HTR-8/SVneo (cell line): ENCODE results near the gene OSER1.

Source experiments
- DNase-seq: peaks from one replicate; pipeline ENCODE4 v3.0.0; 2011; ENCODE audit warnings: low spot score, mixed read lengths; ENCODE audit not compliant: insufficient read length
- FAIRE-seq: peaks from 2 replicates; lab custom pipeline; 2011; peaks lifted over from hg19 to GRCh38; lab: Jason Lieb, UNC

The OSER1 gene

DNA sequence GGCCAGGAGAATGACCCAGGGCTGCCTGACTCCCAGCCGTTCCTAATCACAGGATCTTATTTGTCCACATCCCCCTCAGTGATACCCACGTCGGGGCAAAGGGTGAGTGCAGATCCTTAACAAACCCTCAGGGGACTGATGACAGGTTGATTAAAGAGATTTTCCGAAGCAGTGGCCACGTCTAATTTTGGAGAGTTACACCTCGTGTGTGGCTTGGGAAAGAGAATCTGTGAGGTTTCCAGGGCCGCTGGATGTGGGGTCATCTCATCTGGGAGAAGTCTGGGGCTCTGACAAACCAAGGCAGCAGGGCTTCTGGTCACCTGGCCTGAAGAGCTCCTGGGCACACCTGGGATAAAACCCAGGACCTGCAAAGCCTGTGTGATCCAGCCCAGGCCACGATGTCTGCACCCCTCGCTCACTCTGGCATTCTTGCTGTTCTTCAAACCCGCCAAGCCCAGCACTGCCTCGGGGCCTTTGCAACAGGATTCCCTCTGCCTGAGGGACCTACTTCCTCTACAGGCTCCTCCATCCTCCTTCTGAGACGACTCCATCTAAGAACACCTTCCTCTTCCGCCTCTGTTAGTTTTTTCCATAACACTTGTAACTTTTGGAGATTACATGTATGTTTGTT lies 28.3 kb downstream of the OSER1 start:
- FAIRE-seq (no peak), DNase-seq (no peak)

DNA sequence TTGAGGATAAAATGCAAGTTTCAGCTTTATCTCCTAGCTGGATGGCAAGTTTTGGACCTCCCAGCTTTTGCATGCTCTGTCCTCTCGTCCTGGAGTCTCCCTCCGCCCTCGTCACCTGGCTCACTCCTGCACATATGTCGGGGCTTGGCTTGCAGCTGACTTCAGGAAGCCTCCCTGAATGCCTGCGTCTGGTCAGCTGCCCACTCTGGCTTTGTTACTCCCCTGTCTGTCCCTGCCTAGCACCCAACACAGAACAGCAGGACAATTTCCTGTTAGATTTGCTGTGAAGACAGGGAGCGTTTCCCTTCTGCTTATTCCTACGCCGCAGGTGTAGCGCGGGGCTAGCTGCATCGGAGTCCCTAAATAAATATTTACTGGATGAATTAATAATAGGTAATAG lies 29.0 kb downstream of the OSER1 start:
- DNase-seq (no peak), FAIRE-seq (no peak)

DNA sequence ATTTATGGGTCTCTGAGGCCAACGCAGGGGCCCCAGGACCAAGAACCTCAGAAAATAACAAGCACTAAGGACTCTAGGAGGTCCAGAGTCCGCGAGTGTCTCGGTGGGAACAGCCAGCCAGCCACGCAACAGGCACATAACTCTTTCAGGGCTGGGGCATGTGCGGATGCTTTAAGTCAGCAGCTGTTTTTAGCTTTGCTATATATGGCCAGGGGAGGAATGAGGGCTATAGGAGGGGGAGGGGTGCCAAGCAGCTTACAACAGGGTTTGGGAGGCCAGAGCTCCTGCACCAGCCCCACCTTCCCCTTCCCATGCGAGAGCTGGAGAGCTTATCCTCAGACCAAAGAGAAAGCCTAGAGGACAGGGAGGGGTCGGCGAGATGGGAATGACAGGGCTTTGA lies 29.8 kb downstream of the OSER1 start:
- FAIRE-seq (peak; percentile 23), DNase-seq (no peak)

DNA sequence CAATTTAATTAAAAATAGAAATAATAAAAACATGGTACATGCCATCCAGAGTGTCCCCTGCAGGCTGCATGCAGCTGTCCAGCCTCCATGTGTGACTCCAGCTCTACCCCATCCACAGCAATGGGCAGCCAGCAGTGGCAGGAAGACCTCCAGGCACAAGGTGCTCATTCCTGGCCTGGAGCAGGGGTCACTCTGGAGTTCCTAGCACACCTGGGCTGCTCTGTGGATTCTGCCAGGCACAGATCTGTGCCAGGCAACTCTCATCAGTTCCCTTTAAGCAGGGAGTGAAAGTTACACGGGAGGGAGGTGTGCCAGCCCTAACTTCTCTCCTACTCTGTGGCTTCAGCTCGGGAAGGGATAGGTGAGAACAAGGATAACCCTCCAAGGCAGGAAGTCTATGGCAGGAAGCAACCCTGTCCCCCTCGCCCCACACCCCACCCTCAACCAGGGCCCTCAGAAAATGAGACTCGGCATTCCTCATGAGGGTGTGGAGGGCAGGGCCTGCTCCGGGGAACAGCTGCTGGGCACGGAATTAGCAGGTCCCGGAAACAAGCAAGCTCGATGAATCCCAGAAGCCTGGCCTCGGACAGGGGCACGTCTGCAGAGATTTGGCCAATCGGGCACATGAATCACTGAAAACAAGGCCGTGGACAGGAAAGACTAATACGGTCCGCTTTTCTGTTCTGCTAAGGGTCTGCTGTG lies 33.6 kb downstream of the OSER1 start:
- FAIRE-seq, result peak; percentile 42
- no peak for DNase-seq

DNA sequence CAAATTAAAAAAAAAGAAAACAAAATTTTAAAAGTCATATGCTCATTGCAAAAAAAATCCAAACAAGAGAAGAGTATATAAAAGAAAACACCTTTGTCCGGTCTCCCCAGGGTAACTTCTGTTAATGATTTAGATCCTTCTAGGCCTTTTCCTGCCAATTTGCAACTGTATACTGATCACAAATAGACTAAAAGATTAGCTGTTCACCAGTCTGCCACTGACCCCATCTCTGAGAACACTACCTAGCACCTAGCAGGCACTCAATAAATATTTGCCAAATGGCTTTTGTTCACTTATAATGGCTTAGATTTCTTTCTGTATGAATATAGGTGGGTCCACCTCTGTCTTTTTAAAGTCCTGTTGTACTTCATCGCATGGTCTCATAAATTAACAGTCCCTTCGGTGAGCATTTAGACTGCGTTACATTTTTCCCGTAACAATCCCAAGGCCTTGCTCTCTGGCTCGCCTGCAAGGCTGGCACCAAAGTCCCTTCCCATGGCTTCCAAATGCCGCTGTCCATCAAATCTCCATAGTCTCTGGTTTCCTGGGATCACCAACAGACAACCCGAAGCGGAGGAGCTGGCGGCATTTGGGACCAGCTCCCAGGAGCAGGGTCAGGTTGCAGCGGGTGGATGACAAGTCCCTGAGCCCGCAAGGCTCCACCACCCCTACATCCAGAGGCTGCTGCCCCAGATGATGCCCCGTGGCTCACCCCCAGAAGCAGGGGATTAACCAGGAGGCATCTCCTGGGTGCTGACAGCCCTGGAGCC lies 35.4 kb downstream of the OSER1 start:
- FAIRE-seq, result no peak

DNA sequence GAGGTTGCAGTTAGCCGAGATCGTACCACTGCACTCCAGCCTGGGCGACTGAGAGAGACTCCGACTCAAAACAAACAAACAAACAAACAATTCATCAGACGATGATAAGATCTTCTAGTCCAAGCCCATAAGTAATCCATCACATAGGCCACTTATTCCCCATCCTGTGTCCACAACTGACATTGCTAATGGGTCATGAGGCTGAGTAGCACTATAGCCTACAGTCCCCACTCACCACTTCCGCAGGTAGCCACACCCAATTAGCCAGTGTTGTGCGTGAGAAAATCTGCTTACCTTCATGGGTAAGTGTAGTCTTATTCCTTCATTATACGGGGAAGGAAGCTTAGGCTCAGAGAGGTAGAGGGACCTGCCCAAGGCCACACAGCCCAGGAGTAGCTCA lies 36.7 kb downstream of the OSER1 start:
- FAIRE-seq (peak; percentile 54), DNase-seq (no peak)

More for the DNA sequence above, 35.4 kb downstream of the OSER1 start:
- no peak for DNase-seq

DNA sequence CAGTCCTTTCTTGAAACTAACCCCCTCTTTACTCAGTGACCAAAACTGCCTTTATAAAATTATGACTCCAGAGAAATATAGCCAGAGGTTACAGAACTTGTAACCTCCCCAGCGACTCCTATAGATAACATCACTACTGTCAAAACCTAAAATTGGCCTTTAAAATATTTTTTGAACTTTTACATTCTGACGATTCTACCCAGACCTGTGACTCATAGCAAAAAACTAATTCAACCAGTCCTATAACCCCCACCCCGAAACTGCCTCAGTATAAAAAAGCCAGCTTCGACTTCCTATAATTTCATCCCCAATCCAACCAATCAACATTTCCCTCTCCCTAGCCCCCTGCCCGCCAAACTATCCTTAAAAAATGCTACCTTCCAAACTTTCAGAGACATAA lies 37.5 kb downstream of the OSER1 start:
- DNase-seq (no peak), FAIRE-seq (no peak)

DNA sequence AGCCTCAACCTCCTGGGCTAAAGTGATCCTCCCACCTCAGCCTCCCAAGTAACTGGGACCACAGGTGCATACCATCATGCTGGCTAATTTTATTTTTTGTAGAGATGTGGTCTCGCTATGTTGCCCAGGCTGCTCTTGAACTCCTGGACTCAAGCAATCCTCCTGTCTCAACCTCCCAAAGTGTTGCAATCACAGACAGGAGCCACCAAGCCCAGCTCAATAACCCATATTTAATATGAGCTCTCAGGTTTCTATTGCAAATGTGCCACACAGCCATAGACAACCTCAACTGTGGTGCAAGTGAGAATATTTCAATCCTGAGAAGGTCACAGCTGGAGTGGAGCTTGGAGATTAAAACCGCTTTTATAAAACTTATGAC lies 38.0 kb downstream of the OSER1 start:
- DNase-seq (no peak), FAIRE-seq (no peak)

DNA sequence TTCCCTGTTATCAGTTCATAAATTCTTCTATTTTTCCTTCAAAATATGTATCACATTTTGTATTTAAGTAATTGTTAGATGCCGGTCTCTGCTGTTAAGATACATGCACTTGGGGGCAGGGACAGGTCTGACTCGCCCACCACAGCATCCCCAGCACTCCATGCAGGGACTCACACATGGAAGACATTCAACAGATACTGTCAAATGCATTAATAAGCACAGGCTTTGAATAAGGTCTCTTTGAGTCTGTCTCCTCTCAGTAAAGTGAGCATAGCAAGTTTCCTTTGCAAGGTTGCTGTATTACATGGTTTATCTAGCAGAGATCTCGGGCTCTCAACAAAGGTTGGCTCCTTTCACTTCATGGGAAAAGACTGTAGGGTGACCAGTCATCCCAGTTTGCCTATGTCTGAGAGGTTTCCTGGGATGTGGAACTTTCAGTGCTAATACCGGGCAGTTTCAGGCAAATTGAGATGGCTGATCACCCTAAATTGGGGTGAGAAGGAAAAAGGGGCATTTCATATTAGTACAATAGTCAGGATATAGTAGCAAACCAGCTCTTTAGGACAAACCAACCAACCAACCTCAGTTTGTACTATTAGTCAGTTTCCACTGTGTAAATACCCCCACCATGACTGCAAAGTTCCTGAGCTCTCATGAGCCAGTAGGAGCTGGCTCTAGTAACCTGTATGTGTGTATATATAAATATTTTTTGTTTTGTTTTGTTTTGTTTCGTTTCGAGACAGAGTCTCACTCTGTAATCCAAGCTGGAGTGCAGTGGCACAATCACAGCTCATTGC lies 38.6 kb downstream of the OSER1 start:
- DNase-seq, result no peak
- FAIRE-seq, result no peak

DNA sequence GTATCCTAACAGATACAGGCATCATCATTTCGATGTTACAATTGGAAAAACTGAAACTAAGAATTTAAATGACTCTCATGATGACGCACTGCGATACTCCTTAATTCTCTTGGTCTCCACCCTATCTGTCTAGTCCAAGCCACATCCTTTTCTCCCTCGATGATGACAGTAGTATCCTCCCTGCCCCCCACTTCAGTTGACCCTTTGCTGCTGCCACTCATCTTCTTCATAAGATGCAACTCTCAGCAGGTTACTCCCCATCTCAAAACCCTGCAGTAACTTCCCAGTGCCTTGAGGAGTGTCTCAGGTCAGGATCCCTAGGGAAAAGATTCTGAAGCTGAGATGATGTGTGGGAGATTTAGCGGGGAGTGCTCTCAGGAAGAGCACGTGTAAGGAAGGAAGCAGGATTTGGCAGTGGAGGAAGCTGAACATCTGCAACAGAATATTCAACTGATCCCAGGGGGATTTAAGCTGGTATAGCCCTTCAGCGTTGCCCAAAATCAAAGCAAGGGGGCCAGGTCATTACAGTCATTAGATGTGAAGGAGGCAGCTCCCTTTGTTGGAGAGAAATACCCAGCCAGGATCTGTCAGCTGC lies 39.7 kb downstream of the OSER1 start:
- DNase-seq (no peak), FAIRE-seq (peak; percentile 85)

DNA sequence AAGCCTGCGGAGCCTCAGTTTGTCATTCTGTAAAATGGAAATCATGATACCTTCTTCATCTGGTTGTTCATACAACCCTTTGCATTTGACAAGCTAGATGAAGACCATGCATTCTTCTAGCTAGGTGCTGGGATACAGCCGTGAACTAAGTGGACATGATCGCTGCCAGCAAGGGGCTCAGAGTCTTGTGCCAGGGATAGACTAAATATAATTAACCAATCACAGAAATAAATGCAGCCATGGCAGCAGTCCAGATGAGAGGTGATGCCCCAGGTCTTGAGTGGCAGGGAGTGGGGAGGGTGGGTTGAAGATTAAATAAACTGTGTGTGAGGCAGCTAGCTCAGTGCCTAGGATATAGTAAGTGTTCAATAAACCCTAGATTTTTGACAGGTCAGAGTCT lies 42.8 kb downstream of the OSER1 start:
- FAIRE-seq, result peak; percentile 88
- no peak for DNase-seq

DNA sequence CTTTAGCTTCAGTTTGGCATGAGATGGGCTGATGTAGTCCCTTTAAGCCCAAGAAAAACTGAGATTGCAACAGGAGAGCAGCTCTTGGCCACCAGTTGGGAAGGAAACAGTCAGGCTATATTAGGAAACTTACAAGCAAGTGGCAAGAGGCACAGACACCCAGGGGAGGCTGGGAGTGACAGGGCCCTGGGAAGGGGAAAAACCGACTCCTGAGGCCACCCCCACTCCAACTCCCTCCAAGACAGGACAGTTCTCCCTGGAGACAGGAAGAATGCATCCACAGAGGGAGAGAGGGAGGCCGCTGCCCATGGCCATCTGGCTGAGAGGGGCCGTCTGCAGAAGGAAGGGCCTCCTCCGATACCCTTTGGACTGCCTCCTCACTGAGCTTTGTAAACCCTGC lies 44.1 kb downstream of the OSER1 start:
- peak; percentile 69 for FAIRE-seq

DNA sequence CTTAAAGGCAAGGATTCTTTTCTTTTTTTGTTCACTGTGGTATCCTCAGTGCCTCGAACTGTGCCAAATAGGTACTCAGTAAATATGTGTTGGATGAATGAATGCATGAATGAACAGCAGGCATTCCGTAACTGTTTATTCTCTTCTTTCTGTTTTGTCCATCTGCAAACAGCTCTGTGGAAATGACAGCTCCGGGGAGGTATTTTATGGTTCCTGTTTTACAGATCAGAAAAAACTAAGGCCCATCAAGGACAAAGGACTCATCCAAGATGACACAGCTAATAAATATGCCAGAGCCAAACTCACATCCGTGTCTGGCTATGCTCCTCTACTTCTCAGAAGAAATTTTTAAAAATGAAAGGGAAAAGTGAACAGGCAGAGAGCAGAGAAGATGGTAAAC lies 44.6 kb downstream of the OSER1 start:
- peak; percentile 52 for DNase-seq
- no peak for FAIRE-seq

More for the DNA sequence above, 44.1 kb downstream of the OSER1 start:
- no peak for DNase-seq

DNA sequence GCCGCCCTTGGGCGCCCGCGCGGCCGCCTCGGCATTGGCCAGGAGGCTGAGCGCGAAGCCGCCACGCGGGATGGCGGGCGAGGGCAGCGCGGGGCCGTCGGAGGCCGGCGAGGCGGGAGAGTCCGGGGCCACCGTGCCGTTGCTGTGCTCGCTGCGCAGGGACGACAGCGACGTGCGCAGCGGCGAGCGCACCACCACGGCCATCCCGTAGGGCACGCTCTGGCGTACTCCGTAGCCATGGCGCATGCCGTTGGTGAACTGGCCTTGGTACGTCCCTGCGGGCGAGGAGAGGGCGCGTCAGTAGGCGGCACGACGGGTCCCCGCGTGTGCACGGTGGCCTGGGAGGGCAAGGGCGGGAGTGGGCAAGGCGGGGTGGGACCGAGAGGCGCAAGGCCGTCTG lies 50.4 kb downstream of the OSER1 start:
- no peak for DNase-seq
- FAIRE-seq, result no peak

DNA sequence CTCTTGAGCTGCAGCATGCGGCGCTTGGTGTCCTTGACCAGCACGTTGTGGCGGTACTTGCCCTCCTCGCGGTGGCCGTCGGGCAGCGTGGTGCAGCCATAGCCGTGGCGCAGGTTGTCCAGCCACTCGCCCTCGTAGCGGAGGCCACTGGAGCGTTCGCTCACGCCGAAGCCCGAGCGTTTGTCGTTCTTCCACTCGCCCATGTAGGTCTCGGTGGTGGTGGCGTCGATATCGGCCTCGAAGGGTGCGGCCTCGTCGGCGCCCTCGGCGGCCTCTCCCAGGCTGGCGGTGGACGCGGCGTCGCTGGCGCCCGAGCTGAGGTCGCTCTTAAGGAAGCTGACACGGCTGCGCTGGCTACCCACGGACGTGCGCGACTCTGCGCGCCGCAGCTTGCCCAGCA lies 50.9 kb downstream of the OSER1 start:
- DNase-seq, result no peak
- FAIRE-seq, result peak; percentile 55

DNA sequence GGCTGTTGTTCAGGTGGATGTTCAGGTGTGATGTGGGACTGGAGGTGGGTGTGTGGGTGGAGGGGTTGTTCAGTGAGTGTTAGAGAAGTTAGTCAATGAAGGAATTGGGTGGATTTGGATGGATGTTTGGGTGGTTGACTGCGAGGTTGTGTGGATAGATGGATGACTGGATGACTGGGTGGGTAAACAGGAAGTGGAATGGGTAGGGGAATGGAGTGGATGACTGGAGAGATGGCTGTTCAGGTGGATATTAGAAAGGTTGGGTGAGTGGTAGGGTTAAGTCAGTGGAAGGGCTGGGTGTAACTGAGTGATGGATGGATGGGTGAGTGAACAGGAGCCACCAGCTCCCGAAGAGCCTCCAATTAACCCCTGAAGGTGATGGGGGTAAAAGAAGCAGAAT lies 51.4 kb downstream of the OSER1 start:
- FAIRE-seq (no peak), DNase-seq (no peak)

DNA sequence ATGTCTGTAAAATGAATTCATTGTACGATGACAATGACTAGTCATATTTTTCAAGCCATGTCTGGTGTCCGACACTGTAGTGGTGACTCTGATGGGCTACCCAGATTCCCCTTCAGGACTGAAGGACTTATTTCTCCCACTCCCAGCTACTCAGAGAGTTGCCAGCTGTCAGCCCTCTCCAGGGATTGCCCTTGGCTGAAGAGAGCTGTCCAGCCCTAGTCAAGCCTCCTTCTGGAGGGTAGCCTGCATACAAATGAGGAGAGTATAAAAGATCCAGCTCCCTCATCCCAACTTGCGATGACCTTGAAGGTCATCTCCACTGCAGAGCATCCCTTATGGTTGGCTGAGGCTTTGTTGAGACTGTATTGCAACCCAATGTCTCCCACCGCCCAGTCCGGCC lies 53.5 kb downstream of the OSER1 start:
- DNase-seq (no peak), FAIRE-seq (peak; percentile 85)

DNA sequence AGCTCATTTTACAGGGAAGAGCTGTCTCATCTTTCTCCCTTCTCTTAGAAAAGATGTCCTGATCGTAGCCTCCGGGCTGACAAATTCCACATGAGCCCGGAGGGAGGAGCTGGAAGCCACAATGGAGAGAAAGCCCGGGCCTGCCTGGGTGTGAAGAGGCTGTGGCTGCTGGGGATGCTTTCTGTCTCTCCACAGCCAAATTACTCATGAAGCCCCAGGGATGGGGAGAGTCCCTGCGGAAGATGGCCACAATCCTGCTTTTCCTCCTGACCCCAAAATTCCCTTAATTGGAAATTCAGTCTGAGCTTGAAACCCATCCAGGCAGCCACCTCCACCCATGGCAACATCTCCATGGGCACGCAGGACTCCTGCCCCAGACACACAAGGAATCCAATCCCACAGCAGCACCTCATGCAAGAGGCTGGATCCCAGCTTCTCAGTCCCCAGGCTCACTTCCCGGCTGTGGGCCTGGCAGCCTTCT lies 56.0 kb downstream of the OSER1 start:
- FAIRE-seq (no peak), DNase-seq (no peak)

DNA sequence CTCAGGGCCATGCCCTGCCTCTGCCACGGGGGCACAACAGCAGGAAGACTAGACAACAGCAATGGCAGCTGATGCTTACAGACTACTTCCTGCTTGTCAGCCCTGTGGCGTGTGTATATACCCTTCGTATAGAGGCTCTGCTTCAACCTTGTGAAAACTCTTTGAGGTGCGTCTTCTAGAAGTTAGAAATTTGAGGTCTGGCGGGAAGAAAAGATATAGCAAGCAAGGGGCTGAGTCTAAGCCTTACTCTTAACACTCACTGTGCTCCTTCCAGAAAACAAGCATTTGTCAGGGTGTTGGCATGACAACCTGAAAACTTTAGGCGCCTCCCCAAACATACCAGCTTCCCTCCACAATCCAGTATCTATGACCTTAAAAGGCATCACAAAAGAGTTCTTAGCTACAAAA lies 56.9 kb downstream of the OSER1 start:
- DNase-seq (no peak), FAIRE-seq (peak; percentile 16)
